ENCODE measurements around the gene IPO11.

The IPO11 gene

DNA sequence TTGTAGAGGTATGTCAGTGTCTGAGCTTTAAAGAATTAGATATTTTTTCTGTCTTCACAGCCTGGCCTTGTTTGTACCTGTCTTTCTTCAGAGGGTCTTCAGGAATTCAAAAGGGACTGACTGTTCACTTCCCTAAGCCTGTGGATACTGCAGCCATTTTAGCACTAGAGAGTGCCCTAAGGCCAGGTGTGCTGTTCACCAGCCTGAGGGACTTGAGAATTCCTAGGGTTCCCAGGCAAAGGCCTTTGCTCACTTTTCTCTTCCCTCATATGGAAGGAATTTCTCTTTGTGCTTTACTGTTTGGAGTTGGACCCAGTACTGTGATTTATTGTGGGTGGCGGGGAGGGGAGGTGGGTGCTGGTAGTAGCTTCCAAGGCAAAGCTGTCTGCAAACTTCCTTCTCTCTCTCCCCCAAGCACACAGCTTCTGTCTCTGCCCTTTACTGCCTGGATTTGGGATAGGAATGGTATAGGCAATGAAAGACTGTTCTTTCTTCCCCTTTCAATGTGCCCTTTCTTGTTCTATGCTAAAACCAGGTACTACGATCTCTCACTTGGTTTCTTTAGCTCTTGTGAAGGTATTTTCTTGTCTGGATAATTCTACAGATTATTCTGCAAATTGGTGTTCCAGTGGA is 156.4 kb downstream of the IPO11 start:
- no peak for DNase-seq (ENCODE audit: low read depth in 1 of 2, low spot score in 1 of 2)
- no peak for TF ChIP-seq JUND (IDR thresholded peaks at IDR 0.05; ENCODE audit: low read depth)
- in situ Hi-C loops (cut with HindIII; ENCODE audit: low pct_unique_long_range_greater_than_20kb, low sequenced_read_pairs) = no loop called here

DNA sequence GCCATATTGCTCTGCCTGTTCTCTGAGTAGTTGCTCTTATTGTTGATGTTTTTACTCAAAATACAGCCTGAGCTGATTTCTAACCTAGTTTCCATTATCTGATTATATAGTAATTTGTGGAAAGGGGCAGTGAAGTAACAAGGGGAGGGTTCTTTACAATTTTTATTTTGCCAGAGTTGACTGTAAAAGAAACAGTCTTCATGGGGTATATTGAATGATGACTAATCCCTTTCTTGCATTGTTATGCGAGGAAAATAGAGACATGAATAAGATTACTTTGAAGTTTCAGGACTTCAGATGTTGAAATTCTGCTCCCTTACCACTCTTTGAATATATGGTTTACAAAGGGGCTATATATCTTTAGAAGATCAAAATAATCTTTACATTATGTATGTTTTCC is 156.9 kb downstream of the IPO11 start:
- DNase-seq (ENCODE audit: low read depth in 1 of 2, low spot score in 1 of 2) = no peak
- TF ChIP-seq JUND (IDR thresholded peaks at IDR 0.05; ENCODE audit: low read depth) = no peak
- in situ Hi-C loops (cut with HindIII; ENCODE audit: low pct_unique_long_range_greater_than_20kb, low sequenced_read_pairs) = no loop called here

DNA sequence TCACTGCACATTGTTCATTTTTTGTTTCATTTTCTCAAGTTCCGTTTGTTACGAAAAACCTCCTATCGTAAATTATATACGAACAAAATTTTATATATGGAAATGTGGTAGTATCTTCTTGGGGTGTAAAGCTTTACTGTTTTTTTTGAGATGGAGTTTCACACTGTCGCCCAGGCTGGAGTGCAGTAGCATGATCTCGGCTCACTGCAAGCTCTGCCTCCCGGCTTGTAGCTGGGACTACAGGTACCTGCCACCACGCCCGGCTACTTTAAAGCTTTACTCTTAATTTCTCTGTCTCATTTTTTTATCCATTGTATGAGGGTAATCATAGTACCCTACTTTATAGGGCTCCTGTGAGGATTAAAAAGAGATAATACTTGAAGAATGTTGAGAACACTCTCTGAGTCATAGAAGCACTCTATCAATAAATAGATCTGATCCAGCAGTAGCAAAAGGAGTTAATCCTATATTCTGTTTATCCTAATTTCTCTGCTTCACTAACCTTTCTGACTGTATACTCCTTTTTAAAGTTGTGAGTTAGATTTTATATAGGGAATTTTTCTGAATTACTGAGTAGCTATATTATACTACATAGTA is 160.5 kb downstream of the IPO11 start:
- DNase-seq (ENCODE audit: low read depth in 1 of 2, low spot score in 1 of 2) = no peak
- TF ChIP-seq JUND (IDR thresholded peaks at IDR 0.05; ENCODE audit: low read depth) = no peak
- in situ Hi-C loops (cut with HindIII; ENCODE audit: low pct_unique_long_range_greater_than_20kb, low sequenced_read_pairs) = no loop called here

DNA sequence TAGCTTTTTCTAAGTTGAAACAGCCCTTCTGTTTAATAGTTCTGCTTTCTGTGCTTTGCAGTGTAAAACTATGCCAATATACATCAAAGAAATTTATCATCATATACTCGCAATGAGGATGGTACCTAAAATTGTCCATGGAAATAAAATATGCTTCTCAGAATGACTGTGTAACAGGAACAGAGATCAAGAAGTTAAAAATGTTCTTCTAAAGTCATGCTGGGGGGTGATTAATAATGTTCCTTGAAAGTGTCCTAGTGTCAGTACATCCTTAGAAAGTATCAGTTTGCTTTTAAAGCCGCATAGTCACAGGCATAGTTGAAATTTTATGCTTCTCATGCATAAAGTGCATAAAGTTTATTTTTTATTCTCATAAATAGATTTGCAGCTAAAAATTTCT is 162.0 kb downstream of the IPO11 start:
- DNase-seq (ENCODE audit: low read depth in 1 of 2, low spot score in 1 of 2) = no peak
- TF ChIP-seq JUND (IDR thresholded peaks at IDR 0.05; ENCODE audit: low read depth) = no peak
- in situ Hi-C loops (cut with HindIII; ENCODE audit: low pct_unique_long_range_greater_than_20kb, low sequenced_read_pairs) = no loop called here

DNA sequence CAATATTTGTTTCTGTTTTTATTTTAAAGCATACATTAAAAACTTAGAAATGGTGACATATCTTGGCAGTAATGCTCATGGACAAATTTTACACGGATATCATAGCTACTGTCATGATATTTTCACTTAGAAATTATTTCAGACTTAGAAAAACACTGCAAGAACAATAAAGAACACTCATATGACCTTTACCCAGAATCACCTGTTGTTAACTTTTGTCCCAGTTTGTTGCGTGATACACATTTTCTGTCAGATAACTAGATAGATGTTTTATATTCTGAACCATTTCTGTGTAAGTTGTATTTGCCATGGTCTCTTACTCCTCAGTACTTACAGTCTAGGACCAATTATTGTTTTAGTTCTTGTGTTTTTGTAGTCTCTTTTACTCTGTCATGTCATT is 162.5 kb downstream of the IPO11 start:
- DNase-seq (ENCODE audit: low read depth in 1 of 2, low spot score in 1 of 2) = no peak
- no peak for TF ChIP-seq JUND (IDR thresholded peaks at IDR 0.05; ENCODE audit: low read depth)
- in situ Hi-C loops (cut with HindIII; ENCODE audit: low pct_unique_long_range_greater_than_20kb, low sequenced_read_pairs) = no loop called here

DNA sequence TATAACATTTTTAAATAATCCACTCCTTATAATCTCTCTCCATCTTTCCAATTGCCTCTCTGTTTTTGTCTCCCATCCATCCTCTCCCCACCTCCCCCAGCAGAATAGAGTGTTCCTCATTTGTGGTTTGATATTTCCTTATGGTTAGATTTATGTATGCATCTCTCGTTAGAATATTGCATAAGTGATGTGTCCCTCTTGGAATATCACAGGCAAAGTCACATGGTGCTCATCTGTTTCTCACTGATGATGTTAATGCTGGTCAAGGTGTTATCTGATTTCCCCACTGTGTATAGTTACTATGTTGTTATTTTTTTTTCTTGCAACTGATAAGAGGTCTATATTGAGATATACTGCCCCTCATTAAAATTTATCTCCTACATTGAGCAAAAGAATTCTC is 162.9 kb downstream of the IPO11 start:
- DNase-seq (ENCODE audit: low read depth in 1 of 2, low spot score in 1 of 2) = no peak
- TF ChIP-seq JUND (IDR thresholded peaks at IDR 0.05; ENCODE audit: low read depth) = no peak
- in situ Hi-C loops (cut with HindIII; ENCODE audit: low pct_unique_long_range_greater_than_20kb, low sequenced_read_pairs) = no loop called here

DNA sequence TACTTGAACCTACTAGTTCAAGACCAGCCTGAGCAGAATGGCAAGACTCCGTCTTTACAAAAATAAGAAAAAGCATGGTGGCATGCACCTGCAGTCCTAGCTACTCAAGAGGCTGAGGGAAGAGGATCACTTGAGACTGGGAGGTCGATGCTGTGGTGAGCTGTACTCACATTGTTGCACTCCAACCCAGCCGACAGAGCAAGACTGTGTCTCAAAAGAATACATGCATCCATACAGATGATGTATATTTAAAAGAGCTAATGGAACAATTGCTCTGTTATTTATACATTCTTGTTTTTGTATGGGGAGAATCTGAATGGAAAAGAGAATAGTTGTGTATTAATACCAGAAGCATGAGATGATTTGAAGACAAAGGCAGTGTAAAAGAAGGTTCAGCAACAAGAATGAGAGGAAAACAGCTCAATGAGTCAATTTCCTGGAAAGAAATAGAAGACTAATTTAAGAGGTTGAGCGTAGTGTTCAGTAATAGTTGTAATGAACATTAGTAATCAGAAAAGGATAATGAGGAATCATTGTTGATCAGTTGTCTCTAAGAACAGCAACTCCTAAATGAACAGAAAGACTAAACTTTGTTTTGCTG is 164.1 kb downstream of the IPO11 start:
- no peak for DNase-seq (ENCODE audit: low read depth in 1 of 2, low spot score in 1 of 2)
- TF ChIP-seq JUND (IDR thresholded peaks at IDR 0.05; ENCODE audit: low read depth) = no peak
- in situ Hi-C loops (cut with HindIII; ENCODE audit: low pct_unique_long_range_greater_than_20kb, low sequenced_read_pairs) = no loop called here

DNA sequence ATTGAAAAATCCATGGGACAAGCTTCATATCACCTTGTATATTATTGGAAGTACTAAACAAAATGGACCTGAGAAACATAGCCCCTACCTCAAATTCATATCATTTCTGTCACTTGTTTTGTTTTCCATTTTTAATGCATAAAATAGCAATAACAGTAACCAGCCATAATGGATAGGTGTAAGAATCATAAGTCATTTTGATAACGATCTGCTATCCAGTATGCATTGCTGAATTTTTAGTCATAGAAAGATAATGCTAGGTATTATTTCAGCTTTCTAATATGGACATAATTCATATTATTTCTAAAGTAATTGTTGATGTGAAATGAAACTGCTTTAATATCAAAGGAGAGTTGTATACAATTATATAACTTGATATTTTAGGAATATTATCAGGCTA is 164.9 kb downstream of the IPO11 start:
- DNase-seq (ENCODE audit: low read depth in 1 of 2, low spot score in 1 of 2) = no peak
- in situ Hi-C loops (cut with HindIII; ENCODE audit: low pct_unique_long_range_greater_than_20kb, low sequenced_read_pairs) = no loop called here
- no peak for TF ChIP-seq JUND (IDR thresholded peaks at IDR 0.05; ENCODE audit: low read depth)

DNA sequence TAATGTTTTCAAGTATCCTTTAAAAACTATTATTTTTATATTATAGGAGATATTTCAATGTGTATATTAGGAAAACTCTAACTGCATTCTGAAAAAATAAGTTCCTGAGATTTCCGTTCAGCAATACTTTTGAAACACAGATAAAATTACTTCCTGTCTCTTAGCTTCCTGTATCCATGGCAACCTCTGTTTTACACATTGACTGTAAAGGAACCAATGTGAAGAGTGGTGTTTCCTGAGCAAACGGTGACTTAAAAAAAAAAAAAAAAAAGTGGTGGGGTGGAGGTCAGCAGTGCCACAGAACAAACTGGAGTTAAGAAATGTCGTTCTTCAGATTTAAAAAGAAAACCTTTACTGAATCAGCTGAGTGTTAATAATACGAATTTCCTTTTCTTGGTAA is 166.0 kb downstream of the IPO11 start, which contains the start of gene LRRC70:
LRRC70 (plus strand) TSS at position 280 of the 400 bp plus-strand sequence. CDS start 620 bp downstream, outside the sequence.
- no peak for TF ChIP-seq JUND (IDR thresholded peaks at IDR 0.05; ENCODE audit: low read depth)
- no peak for DNase-seq (ENCODE audit: low read depth in 1 of 2, low spot score in 1 of 2)

DNA sequence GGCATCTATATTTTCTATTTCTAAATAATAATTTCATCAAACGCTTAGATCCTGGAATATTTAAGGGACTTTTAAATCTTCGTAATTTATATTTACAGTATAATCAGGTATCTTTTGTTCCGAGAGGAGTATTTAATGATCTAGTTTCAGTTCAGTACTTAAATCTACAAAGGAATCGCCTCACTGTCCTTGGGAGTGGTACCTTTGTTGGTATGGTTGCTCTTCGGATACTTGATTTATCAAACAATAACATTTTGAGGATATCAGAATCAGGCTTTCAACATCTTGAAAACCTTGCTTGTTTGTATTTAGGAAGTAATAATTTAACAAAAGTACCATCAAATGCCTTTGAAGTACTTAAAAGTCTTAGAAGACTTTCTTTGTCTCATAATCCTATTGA is 167.2 kb downstream of the IPO11 start:
- in situ Hi-C loops (cut with HindIII; ENCODE audit: low pct_unique_long_range_greater_than_20kb, low sequenced_read_pairs) = no loop called here
- TF ChIP-seq JUND (IDR thresholded peaks at IDR 0.05; ENCODE audit: low read depth) = no peak
- no peak for DNase-seq (ENCODE audit: low read depth in 1 of 2, low spot score in 1 of 2)

More for the DNA sequence above, 166.0 kb downstream of the IPO11 start, which contains the start of gene LRRC70:
- in situ Hi-C loops (cut with HindIII; ENCODE audit: low pct_unique_long_range_greater_than_20kb, low sequenced_read_pairs) = no loop called here

DNA sequence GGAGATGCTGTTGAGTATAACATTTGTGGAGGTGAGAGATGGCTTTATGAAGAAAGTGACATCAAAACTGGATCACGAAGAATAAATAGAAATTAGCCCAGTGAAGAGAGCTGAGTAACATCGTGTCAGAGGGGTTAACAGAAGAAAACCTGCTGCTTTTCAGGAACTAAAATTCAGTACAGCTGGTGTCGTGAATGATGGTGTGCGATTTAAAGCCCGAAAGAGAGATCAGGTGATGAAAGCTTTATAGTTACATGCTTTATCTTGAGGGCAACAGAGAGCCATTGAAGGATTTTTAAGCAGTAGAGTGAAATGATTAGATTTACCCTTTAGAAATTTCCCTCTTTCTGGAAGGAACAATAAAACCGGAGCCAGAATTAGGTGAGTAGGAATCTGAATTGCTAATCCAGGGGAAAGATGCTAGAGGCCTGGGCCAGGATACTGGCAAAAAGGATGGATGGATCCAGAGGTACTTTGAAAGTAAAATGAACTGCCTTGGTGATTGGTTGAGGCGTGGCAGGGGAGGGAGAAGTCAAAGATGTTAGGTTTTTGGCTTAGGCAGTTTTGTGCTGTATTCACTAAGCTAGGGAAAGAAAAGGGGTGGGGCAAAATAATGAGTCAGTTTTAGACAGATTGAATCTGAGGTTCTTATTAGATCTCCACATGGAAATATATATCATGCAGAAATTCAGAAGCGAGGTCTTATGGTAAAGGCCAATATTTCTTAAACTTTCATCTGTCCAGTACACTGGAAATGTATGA is 169.5 kb downstream of the IPO11 start:
- TF ChIP-seq JUND (IDR thresholded peaks at IDR 0.05; ENCODE audit: low read depth) = no peak
- in situ Hi-C loops (cut with HindIII; ENCODE audit: low pct_unique_long_range_greater_than_20kb, low sequenced_read_pairs) = no loop called here
- no peak for DNase-seq (ENCODE audit: low read depth in 1 of 2, low spot score in 1 of 2)

DNA sequence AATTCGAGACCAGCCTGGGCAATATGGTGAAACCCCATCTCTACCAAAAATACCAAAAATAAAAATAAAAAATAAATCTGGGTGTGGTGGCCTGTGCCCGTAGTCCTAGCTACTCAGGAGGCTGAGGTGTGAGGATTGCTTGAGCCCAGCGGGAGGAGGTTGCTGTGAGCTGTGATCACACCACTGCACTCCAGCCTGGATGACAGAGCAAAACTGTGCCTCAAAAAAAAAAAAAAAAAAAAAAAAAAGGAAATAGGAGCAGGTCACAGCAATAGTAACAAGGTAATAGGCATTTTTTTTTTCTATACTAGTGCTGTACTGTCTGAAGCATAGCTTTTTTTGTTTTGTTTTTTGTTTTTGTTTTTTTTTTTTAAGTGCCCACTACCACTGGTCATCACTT is 171.8 kb downstream of the IPO11 start:
- DNase-seq (ENCODE audit: low read depth in 1 of 2, low spot score in 1 of 2) = no peak
- in situ Hi-C loops (cut with HindIII; ENCODE audit: low pct_unique_long_range_greater_than_20kb, low sequenced_read_pairs) = no loop called here

DNA sequence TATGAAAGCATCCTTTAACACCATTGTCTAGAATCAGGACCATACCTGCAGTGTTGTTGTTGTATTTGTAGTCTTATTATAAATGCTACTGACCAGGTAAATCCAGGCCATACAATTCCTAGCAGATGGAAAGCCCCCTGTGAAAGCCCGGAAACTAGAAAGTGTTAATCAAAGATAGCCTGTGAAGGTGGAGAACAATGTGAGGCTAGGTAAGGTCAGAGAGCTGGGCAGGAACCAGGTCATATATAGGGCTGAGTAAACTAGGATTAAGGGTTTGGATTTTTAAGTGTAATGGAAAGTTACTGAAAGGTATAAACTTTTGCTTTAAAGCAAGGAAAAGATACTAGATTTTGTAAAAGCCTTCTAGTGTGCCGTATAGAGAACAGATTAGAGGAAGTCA is 172.7 kb downstream of the IPO11 start:
- in situ Hi-C loops (cut with HindIII; ENCODE audit: low pct_unique_long_range_greater_than_20kb, low sequenced_read_pairs) = no loop called here
- TF ChIP-seq JUND (IDR thresholded peaks at IDR 0.05; ENCODE audit: low read depth) = no peak
- no peak for DNase-seq (ENCODE audit: low read depth in 1 of 2, low spot score in 1 of 2)

More for the DNA sequence above, 171.8 kb downstream of the IPO11 start:
- TF ChIP-seq JUND (IDR thresholded peaks at IDR 0.05; ENCODE audit: low read depth) = no peak
